ENCODE results near the gene GSE1. TPM values are rescaled to one million over a fixed set of nuclear protein-coding genes. Genes with fewer than 3 reads are reported as not detected.

Gene GSE1
- total RNA-seq, 6 experiments from 2014 or later = 49.2 to 62.3 (median 58.1) TPM

DNA sequence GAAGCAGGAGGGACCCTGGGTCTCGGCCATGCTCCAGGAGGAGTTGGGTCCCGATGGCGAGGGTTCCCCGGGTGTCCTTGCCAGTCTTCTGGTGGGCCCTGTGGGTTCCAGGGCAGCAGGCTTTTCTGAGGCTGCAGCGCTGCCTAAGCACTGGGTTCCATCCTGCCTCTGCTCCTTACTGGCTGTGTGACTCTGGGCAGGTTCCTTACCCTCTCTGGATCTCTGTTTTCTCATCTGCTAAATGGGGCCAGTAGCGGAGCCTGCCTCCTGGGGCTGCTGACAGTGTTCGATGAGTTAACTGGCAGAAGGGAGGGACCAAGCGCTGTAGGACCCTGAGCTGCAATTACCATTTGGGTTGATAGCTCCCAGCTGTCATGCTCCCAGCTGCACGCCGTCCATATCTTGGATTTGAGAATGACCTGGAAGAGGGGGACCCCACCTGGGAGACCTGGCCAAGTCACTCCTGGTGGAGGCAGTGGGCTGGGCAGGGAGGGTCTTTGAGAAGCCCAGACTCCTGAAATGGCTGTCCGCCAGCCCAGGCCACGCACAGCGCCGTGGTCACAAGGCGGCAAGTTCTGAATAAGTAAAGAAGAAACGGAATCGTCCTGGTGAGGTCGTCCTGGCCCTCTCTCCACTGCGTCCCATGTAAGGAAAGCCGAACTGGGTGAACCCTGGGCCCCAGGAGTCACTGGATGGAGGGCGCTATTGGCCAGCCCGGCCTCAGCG is 47.2 kb upstream of the GSE1 start:
- no peak for DNase-seq
- H3K9me3 Mint-ChIP-seq = no peaks in the 10 kb centered on the region
- no peak overlapping the region for H3K27ac Mint-ChIP-seq
- H3K27me3 Mint-ChIP-seq (ENCODE audit: insufficient read depth) = no peaks in the 10 kb centered on the region
- TF ChIP-seq, protein P1, sequence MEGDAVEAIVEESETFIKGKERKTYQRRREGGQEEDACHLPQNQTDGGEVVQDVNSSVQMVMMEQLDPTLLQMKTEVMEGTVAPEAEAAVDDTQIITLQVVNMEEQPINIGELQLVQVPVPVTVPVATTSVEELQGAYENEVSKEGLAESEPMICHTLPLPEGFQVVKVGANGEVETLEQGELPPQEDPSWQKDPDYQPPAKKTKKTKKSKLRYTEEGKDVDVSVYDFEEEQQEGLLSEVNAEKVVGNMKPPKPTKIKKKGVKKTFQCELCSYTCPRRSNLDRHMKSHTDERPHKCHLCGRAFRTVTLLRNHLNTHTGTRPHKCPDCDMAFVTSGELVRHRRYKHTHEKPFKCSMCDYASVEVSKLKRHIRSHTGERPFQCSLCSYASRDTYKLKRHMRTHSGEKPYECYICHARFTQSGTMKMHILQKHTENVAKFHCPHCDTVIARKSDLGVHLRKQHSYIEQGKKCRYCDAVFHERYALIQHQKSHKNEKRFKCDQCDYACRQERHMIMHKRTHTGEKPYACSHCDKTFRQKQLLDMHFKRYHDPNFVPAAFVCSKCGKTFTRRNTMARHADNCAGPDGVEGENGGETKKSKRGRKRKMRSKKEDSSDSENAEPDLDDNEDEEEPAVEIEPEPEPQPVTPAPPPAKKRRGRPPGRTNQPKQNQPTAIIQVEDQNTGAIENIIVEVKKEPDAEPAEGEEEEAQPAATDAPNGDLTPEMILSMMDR (IDR thresholded peaks at IDR 0.05) = no peak
- H3K4me1 Mint-ChIP-seq (ENCODE audit: low read depth) = peaks cover 48% of the 10 kb centered on the region
- H3K4me3 Mint-ChIP-seq = no peak overlapping the region
- 0 out of 2 replicates have a peak, but pooled peaks cover 5% of the 10 kb centered on the region for H3K36me3 Mint-ChIP-seq (ENCODE audit: low read depth)

DNA sequence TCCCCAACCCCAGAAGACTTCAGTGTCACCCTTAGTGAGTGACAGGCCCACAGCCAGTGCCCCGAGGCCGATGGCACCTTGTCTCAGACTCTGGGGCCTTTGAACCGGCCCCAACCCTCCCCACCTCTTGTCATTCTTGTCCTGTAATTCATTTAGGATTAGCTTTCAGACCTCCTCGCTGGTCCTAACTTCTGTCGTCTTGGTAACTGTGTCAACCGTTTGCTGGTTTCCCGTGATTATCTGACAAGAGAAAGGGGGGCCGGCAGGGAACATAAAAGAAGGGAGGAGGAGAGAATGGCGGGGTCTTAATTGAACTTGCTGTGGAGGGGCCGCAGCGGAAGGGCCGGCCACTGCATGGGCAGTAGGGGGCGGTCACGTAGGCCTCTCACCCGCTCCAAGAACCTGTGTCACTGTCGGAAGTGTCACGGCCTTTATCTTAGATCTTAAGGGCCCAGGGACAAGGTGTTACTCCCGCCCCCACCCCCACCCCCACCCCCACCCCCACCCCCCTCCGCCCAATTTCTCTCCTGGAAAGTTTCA is 46.5 kb upstream of the GSE1 start:
- Mint-ChIP-seq H3K4me1 (ENCODE audit: low read depth) (peaks cover 55% of the 10 kb centered on the region), H3K9me3 (no peaks in the 10 kb centered on the region), H3K4me3 (no peak overlapping the region), H3K36me3 (ENCODE audit: low read depth) (0 out of 2 replicates have a peak, but pooled peaks cover 5% of the 10 kb centered on the region), H3K27me3 (ENCODE audit: insufficient read depth) (no peaks in the 10 kb centered on the region), H3K27ac (no peak overlapping the region)
- TF ChIP-seq, protein P1 (IDR thresholded peaks at IDR 0.05) = no peak
- no peak for DNase-seq

DNA sequence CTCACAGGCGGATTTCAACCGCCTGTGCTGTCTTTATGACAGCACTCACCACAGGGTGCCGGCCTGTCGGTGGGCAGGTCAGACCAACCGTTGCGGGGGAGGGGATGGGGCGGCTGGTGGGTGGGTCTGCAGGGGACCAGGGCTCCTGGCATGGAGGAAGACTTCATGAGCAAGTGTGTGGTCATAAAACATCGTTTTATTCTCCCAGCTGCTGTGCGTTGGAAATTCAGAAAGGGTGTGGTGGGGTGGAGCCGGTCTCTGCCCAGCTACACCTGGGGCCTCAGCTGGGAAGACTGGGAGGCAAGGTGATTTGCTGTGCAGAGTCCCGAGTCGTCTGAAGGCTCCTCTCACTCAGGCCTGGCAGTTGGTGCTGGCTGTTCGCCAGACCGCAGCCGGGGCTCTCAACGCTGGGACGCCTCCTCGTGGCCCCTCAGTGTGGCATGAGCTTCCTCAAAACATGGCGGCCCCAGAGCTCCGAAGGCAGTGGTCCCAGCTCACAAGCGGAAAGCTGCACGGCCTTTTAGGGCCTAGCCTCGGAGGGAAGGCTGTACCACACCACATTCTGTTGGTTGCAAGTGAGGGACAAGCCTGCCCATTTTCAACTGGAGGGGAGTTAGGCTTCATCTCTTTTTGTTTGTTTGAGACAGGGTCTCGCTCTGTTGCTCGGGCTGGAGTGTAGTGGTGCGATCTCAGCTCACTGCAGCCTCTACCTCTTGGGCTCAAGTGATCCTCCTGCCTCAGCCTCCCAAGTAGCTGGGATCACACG is 45.8 kb upstream of the GSE1 start:
- H3K9me3 Mint-ChIP-seq = no peaks in the 10 kb centered on the region
- no peak for DNase-seq
- peaks cover 7% of the 10 kb centered on the region; the same call in 1 of the 2 replicates for H3K36me3 Mint-ChIP-seq (ENCODE audit: low read depth)
- no peaks in the 10 kb centered on the region; the same call in 1 of the 2 replicates for H3K27me3 Mint-ChIP-seq (ENCODE audit: insufficient read depth)
- H3K27ac Mint-ChIP-seq = no peak overlapping the region
- H3K4me3 Mint-ChIP-seq = no peak overlapping the region
- TF ChIP-seq, protein P1 (IDR thresholded peaks at IDR 0.05) = no peak
- H3K4me1 Mint-ChIP-seq (ENCODE audit: low read depth) = peaks cover 57% of the 10 kb centered on the region

DNA sequence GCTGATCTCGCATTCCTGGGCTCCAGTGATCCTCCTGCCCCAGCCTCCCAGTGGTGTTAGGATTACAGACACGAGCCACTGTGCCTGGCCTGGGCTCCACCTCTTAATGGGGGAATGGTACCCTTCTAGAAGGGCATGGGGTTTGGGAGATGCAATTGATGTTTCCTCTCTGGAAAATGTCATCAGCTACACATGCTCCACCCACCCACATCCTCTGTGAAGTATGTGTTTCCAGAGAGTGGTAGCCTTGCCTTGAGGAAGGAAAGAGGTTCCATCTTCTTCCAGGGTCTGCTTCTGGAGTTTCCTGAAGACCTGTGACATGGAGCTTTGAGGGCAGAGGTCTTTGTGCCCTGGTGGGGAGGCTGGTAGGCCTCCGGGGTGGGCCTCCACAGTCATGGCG is 45.2 kb upstream of the GSE1 start:
- H3K36me3 Mint-ChIP-seq (ENCODE audit: low read depth) = peaks cover 9% of the 10 kb centered on the region; the same call in 1 of the 2 replicates
- H3K9me3 Mint-ChIP-seq = no peaks in the 10 kb centered on the region
- TF ChIP-seq, protein P1 (IDR thresholded peaks at IDR 0.05) = no peak
- H3K27ac Mint-ChIP-seq = no peak overlapping the region
- peaks cover 53% of the 10 kb centered on the region for H3K4me1 Mint-ChIP-seq (ENCODE audit: low read depth)
- no peak for DNase-seq
- H3K4me3 Mint-ChIP-seq = no peak overlapping the region
- H3K27me3 Mint-ChIP-seq (ENCODE audit: insufficient read depth) = no peaks in the 10 kb centered on the region; the same call in 1 of the 2 replicates

DNA sequence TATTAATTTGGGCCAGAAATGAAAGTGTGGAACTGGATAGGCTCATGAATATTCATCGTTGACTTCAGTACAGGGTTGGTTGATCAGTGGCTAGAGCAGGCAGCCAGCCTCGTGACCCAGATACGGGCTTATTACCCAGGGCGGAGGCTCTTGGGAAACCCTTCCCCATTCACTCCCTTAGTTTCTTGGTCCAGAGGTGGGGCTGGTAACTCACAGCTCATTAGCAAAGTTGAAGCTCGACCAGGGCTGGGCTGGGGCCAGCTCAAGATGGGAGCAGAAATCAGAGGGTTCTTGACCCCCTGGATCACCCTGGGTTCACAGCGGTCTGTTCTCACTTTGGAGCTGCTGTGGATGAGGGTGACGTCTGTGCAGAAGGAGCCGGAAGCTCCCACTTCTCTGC is 44.6 kb upstream of the GSE1 start:
- H3K4me3 Mint-ChIP-seq = no peak overlapping the region
- H3K4me1 Mint-ChIP-seq (ENCODE audit: low read depth) = peaks cover 52% of the 10 kb centered on the region
- H3K27me3 Mint-ChIP-seq (ENCODE audit: insufficient read depth) = no peaks in the 10 kb centered on the region; the same call in 1 of the 2 replicates
- H3K27ac Mint-ChIP-seq = no peak overlapping the region
- DNase-seq = no peak
- no peaks in the 10 kb centered on the region for H3K9me3 Mint-ChIP-seq
- TF ChIP-seq, protein P1 (IDR thresholded peaks at IDR 0.05) = no peak
- H3K36me3 Mint-ChIP-seq (ENCODE audit: low read depth) = peaks cover 9% of the 10 kb centered on the region; the same call in 1 of the 2 replicates

Measured in HFFc6 (cell line).